Measurements from ENCODE around the gene CELF4. TPM values are rescaled to one million over a fixed set of nuclear protein-coding genes. Genes with fewer than 3 reads are reported as not detected.

CELF4 gene
- total and polyA plus RNA-seq, 2 of the 4 experiments (the other 2 are of a cell fraction), result not detected

DNA sequence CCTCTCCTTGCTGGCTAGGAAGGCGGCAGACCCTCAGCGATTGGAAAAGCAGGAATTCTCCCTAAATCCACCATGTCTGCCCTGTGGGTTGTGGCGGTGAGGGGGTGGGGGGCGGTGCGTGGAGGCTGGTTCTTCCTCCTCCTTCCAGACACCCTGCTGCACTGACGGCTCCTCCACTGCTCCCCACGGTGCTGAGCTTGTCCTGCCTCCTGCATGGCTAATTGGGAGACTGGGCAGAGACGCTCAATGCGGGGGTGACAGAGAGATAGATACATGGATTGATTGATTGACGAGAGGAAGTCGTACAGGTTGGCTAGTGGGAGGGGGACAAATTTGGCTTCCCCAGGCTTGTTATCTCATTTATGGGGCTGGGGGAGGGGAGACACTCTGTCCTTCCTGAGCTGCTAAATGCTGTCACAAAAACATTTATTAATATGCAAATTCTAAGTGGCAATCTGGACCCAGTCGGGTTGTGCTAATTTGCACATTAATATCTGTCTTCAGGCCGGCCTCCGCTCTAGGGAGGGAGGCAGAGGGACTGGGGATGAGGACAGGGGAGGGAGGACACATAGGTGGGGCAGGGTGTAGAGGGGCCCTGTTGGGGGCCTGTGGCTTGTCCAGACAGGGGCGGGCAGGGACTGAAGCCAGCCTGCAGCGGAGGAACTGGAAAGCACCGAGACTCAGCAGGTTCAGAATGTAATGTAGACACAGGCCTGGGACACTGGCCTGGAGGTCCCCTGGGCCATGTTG is 181.6 kb downstream of the CELF4 start:
- H3K4me1 ChIP-seq (ENCODE audit: control insufficient read depth, insufficient read depth, low read length), result no peaks in the 10 kb centered on the region
- dilution Hi-C loops (cut with HindIII; ENCODE audit: low sequenced_read_pairs, unreplicated experiment) (no loop called here), in situ Hi-C loops (cut with MboI; ENCODE audit: low sequenced_read_pairs) (loop anchor here (10.0 kb wide), 1 partner anchor 91 kb away; no protein-coding TSS in a partner anchor), intact Hi-C loops (cut with micrococcal nuclease) (loop anchor here (5.0 kb wide), 1 partner anchor 442 kb away; no protein-coding TSS in a partner anchor)
- ChIA-PET CTCF (interaction anchor here (1.0 kb wide), 1 partner anchor 147 kb away, joined by 3 read pairs; no protein-coding TSS in a partner anchor), POLR2A (ENCODE audit: unreplicated experiment) (no interaction called here)
- no peak for DNase-seq
- no peaks in the 10 kb centered on the region for H3K9me1 ChIP-seq (ENCODE audit: insufficient read depth, low read length)
- no peak overlapping the region for H2BK5ac ChIP-seq (ENCODE audit: low read depth, low read length, poor library complexity, severe bottlenecking)
- H2BK15ac ChIP-seq (ENCODE audit: low read depth, low read length), result no peak overlapping the region
- no peak overlapping the region for H2BK20ac ChIP-seq (ENCODE audit: low read depth, low read length)
- H3K4me2 ChIP-seq (ENCODE audit: low read depth, low read length), result no peak overlapping the region
- ATAC-seq (ENCODE audit: low read depth), result no peak
- H4K5ac ChIP-seq (ENCODE audit: low read depth, low read length), result no peak overlapping the region
- H4K91ac ChIP-seq (ENCODE audit: insufficient read depth, low read depth, low read length), result no peak overlapping the region
- no peak overlapping the region for H3K18ac ChIP-seq (ENCODE audit: low read depth, low read length)
- H2AK9ac ChIP-seq (replicated peaks; ENCODE audit: low read depth, low read length, poor library complexity), result no peak overlapping the region
- no peak overlapping the region for H3K14ac ChIP-seq (replicated peaks; ENCODE audit: low read depth, low read length)
- no peak overlapping the region for H3K23ac ChIP-seq (ENCODE audit: low read depth, low read length)
- no TSS peak for BruUV-seq (replicated peaks)
- peaks cover 19% of the 10 kb centered on the region for H3K27me3 ChIP-seq (ENCODE audit: control insufficient read depth, insufficient read depth, low read length)
- TF ChIP-seq CEBPB (IDR thresholded peaks at IDR 0.05; ENCODE audit: low read depth, low read length) (no peak), USF2 (IDR thresholded peaks at IDR 0.05; ENCODE audit: low read depth, low read length) (no peak), MAFK (IDR thresholded peaks at IDR 0.05; ENCODE audit: low read depth, low read length) (no peak), RAD21 (IDR thresholded peaks at IDR 0.05; ENCODE audit: low read length) (no peak), SMC3 (IDR thresholded peaks at IDR 0.05; ENCODE audit: low read depth, low read length) (no peak), RCOR1 (IDR thresholded peaks at IDR 0.05; ENCODE audit: insufficient replicate concordance, low read length) (no peak), MXI1 (IDR thresholded peaks at IDR 0.05; ENCODE audit: borderline replicate concordance, low read depth, low read length) (no peak), POLR2A (IDR thresholded peaks at IDR 0.05; ENCODE audit: low read depth, low read length) (no peak), MAZ (IDR thresholded peaks at IDR 0.05; ENCODE audit: borderline replicate concordance, low read depth, low read length) (no peak), NFE2L2 (IDR thresholded peaks at IDR 0.05; ENCODE audit: low read depth, low read length) (no peak), BHLHE40 (IDR thresholded peaks at IDR 0.05; ENCODE audit: low read depth, low read length) (no peak)
- TF ChIP-seq, protein P1, sequence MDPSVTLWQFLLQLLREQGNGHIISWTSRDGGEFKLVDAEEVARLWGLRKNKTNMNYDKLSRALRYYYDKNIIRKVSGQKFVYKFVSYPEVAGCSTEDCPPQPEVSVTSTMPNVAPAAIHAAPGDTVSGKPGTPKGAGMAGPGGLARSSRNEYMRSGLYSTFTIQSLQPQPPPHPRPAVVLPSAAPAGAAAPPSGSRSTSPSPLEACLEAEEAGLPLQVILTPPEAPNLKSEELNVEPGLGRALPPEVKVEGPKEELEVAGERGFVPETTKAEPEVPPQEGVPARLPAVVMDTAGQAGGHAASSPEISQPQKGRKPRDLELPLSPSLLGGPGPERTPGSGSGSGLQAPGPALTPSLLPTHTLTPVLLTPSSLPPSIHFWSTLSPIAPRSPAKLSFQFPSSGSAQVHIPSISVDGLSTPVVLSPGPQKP (IDR thresholded peaks at IDR 0.05; ENCODE audit: borderline replicate concordance, low read depth, low read length), result no peak
- TF ChIP-seq, protein P2, sequence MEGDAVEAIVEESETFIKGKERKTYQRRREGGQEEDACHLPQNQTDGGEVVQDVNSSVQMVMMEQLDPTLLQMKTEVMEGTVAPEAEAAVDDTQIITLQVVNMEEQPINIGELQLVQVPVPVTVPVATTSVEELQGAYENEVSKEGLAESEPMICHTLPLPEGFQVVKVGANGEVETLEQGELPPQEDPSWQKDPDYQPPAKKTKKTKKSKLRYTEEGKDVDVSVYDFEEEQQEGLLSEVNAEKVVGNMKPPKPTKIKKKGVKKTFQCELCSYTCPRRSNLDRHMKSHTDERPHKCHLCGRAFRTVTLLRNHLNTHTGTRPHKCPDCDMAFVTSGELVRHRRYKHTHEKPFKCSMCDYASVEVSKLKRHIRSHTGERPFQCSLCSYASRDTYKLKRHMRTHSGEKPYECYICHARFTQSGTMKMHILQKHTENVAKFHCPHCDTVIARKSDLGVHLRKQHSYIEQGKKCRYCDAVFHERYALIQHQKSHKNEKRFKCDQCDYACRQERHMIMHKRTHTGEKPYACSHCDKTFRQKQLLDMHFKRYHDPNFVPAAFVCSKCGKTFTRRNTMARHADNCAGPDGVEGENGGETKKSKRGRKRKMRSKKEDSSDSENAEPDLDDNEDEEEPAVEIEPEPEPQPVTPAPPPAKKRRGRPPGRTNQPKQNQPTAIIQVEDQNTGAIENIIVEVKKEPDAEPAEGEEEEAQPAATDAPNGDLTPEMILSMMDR (conservative IDR thresholded peaks at IDR 0.05; ENCODE audit: low read depth, low read length), result no peak
- H3K4me3 ChIP-seq (ENCODE audit: insufficient read depth, low read depth, low read length), result no peak overlapping the region
- H3K56ac ChIP-seq (ENCODE audit: extremely low read depth, insufficient read depth, low read length), result no peak overlapping the region
- no peak overlapping the region for H2AK5ac ChIP-seq (ENCODE audit: low read depth, low read length)
- 49% methylated on average over 3 of the region's 17 CpGs; no CpG with 5 or more reads in 1 of the 2 experiments for WGBS, 2 experiments (ENCODE audit: extremely low coverage in 2 of 2, insufficient read length in 1 of 2)
- no peaks in the 10 kb centered on the region for H3K36me3 ChIP-seq (ENCODE audit: control insufficient read depth, insufficient read depth, low read length)
- no peaks in the 10 kb centered on the region for H3K79me1 ChIP-seq (ENCODE audit: low read depth in 1 of 2, low read length in 2 of 2)
- H3K27ac ChIP-seq (ENCODE audit: insufficient read depth, low read length), result no peak overlapping the region
- H3K4ac ChIP-seq (ENCODE audit: low read depth, low read length), result no peak overlapping the region
- H3K9me3 ChIP-seq (ENCODE audit: control insufficient read depth, insufficient read depth, low read length), result peaks cover 3% of the 10 kb centered on the region; the same call in 1 of the 2 replicates
- no peak overlapping the region for H2BK120ac ChIP-seq (ENCODE audit: low read depth, low read length)
- H2AFZ ChIP-seq (replicated peaks; ENCODE audit: low read length, poor library complexity), result no peak overlapping the region
- H4K20me1 ChIP-seq (ENCODE audit: insufficient read depth, low read length), result no peaks in the 10 kb centered on the region
- H4K8ac ChIP-seq (ENCODE audit: low read depth in 2 of 2, low read length in 2 of 2), result no peak overlapping the region
- H3K9ac ChIP-seq (ENCODE audit: low read depth, low read length), result no peak overlapping the region
